ENCODE data around the gene DCBLD1.

DNA sequence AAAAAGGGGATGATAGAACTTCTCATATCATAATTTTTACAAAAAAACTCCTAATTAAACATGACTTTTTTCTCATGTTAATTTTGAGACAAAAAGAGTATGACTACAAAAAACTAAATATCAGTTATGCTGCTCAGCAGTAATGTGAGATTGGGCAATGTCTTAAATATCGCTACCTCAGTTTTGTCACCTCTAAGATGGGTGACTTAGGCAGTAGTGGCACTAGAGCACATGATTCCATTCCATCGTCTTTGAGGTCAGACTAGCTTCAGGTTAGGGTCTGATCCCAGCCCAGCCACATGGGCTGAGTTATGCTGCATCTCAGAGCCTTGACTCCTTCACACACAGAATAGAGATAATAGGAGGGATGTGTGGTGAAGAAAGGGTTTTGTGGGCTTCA lies 11.0 kb downstream of the DCBLD1 start:
- TF ChIP-seq, protein P1, sequence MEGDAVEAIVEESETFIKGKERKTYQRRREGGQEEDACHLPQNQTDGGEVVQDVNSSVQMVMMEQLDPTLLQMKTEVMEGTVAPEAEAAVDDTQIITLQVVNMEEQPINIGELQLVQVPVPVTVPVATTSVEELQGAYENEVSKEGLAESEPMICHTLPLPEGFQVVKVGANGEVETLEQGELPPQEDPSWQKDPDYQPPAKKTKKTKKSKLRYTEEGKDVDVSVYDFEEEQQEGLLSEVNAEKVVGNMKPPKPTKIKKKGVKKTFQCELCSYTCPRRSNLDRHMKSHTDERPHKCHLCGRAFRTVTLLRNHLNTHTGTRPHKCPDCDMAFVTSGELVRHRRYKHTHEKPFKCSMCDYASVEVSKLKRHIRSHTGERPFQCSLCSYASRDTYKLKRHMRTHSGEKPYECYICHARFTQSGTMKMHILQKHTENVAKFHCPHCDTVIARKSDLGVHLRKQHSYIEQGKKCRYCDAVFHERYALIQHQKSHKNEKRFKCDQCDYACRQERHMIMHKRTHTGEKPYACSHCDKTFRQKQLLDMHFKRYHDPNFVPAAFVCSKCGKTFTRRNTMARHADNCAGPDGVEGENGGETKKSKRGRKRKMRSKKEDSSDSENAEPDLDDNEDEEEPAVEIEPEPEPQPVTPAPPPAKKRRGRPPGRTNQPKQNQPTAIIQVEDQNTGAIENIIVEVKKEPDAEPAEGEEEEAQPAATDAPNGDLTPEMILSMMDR (IDR thresholded peaks at IDR 0.05): no peak
- TF ChIP-seq POLR2A (IDR thresholded peaks at IDR 0.05): no peak
